Measurements from ENCODE around the gene GPRC6A.

GPRC6A gene

GRCh38 chr6:116783852-116784251 lies 45.0 kb downstream of the GPRC6A start:
- DNase-seq (ENCODE audit: low spot score) = no peak

GRCh38 chr6:116779573-116780164 lies 49.2 kb downstream of the GPRC6A start:
- no peak for DNase-seq (ENCODE audit: low spot score)

- no peak for DNase-seq (ENCODE audit: low spot score)
Observed at GRCh38 chr6:116773886-116774285, 55.0 kb downstream of the GPRC6A start.

GRCh38 chr6:116772450-116772849 lies 56.4 kb downstream of the GPRC6A start:
- no peak for DNase-seq (ENCODE audit: low spot score)

GRCh38 chr6:116767715-116768114 lies 61.2 kb downstream of the GPRC6A start:
- DNase-seq (ENCODE audit: low spot score) = no peak

- DNase-seq (ENCODE audit: low spot score) = no peak
Observed at GRCh38 chr6:116766506-116767176, 62.2 kb downstream of the GPRC6A start.

- DNase-seq (ENCODE audit: low spot score) = peak; percentile 54
Observed at GRCh38 chr6:116764961-116765841, 63.7 kb downstream of the GPRC6A start, which contains the start of gene FAM162B. TSS of gene FAM162B (minus strand) at chr6:116765719. CDS start at chr6:116765576, 143 bp downstream.

GRCh38 chr6:116764629-116764960 lies 64.3 kb downstream of the GPRC6A start:
- DNase-seq (ENCODE audit: low spot score) = peak; percentile 42

GRCh38 chr6:116763906-116764628 lies 64.8 kb downstream of the GPRC6A start:
- DNase-seq (ENCODE audit: low spot score) = peak; percentile 23

- no peak for DNase-seq (ENCODE audit: low spot score)
Observed at GRCh38 chr6:116763048-116763447, 65.8 kb downstream of the GPRC6A start.

- DNase-seq (ENCODE audit: low spot score) = no peak
Observed at GRCh38 chr6:116762235-116762634, 66.6 kb downstream of the GPRC6A start.

- DNase-seq (ENCODE audit: low spot score) = no peak
Observed at GRCh38 chr6:116761779-116762178, 67.1 kb downstream of the GPRC6A start.

GRCh38 chr6:116745176-116745575 lies 83.7 kb downstream of the GPRC6A start:
- no peak for DNase-seq (ENCODE audit: low spot score)
